ENCODE measurements around the gene MFSD1. TPM values are rescaled to one million over a fixed set of nuclear protein-coding genes. Genes with fewer than 3 reads are reported as not detected.

MFSD1 gene
- total and polyA plus RNA-seq, 2 of the 8 experiments (the other 6 are each of a cell fraction or from before 2014, with no cell fraction given), result 9.3 to 11.5 TPM

- Histone ChIP-seq H4K91ac (replicated peaks; ENCODE audit: insufficient read length, low read length) (no peak overlapping the region), H3K23me2 (ENCODE audit: low read depth, low read length) (no peaks in the 10 kb centered on the region), H3K23ac (ENCODE audit: insufficient read length) (no peak overlapping the region), H2BK15ac (ENCODE audit: low read length) (no peak overlapping the region), H2BK20ac (ENCODE audit: low read length) (no peak overlapping the region), H3K4ac (replicated peaks; ENCODE audit: insufficient read length, low read depth, low read length) (no peak overlapping the region), H3K14ac (ENCODE audit: insufficient read length) (no peak overlapping the region), H3K27ac (ENCODE audit: low read depth, low read length) (no peak overlapping the region), H4K5ac (ENCODE audit: insufficient read length, low read depth, low read length) (no peak overlapping the region), H3K4me3 (ENCODE audit: extremely low read depth in 1 of 4, insufficient read depth in 2 of 4, low read depth in 3 of 4, low read length in 4 of 4) (no peak overlapping the region), H3K18ac (ENCODE audit: extremely low read depth, low read length) (no peak overlapping the region), H3K4me2 (ENCODE audit: insufficient read depth in 1 of 2, low read depth in 2 of 2, low read length in 2 of 2) (no peak overlapping the region), H3K4me1 (replicated peaks in 1 of 4; ENCODE audit: control insufficient read depth in 3 of 4, insufficient read depth in 4 of 4, low read length in 3 of 4) (peaks cover 3 to 7% (median 7%) of the 10 kb centered on the region in 4 experiments; a peak in 4 of 7 replicates), H3K36me3 (ENCODE audit: control insufficient read depth in 2 of 4, insufficient read depth in 4 of 4, low read length in 3 of 4) (no peaks in the 10 kb centered on the region), H3K79me1 (ENCODE audit: low read depth, low read length) (no peaks in the 10 kb centered on the region), H2AK5ac (ENCODE audit: low read depth, low read length) (no peak overlapping the region), H3K56ac (replicated peaks; ENCODE audit: insufficient read length, low read depth, low read length) (no peak overlapping the region), H2BK120ac (replicated peaks; ENCODE audit: low read depth, low read length) (no peak overlapping the region), H3K79me2 (ENCODE audit: control insufficient read depth in 1 of 2, insufficient read depth in 2 of 2, low read length in 2 of 2) (no peaks in the 10 kb centered on the region), H2BK5ac (ENCODE audit: low read depth, low read length) (no peak overlapping the region), H3K27me3 (replicated peaks in 1 of 4; ENCODE audit: control insufficient read depth in 3 of 4, extremely low read depth in 1 of 4, insufficient read depth in 3 of 4, low read length in 3 of 4) (no peaks in the 10 kb centered on the region), H3K9ac (replicated peaks in 1 of 4; ENCODE audit: extremely low read depth in 1 of 4, low read depth in 3 of 4, low read length in 3 of 4) (no peak overlapping the region), H3K9me3 (ENCODE audit: insufficient read depth in 2 of 2, low read depth in 1 of 2, low read length in 1 of 2) (no peaks in the 10 kb centered on the region), H2AFZ (ENCODE audit: low read length) (no peak overlapping the region), H4K8ac (ENCODE audit: extremely low read depth, insufficient read depth, low read length) (no peak overlapping the region), H2BK12ac (ENCODE audit: low read depth, low read length) (no peak overlapping the region), H4K20me1 (replicated peaks in 1 of 2; ENCODE audit: control insufficient read depth in 1 of 2, insufficient read depth in 2 of 2, low read length in 2 of 2) (no peaks in the 10 kb centered on the region)
- WGBS, 2 experiments (ENCODE audit: extremely low coverage in 1 of 2, insufficient coverage in 1 of 2, insufficient read length in 1 of 2, insufficient replicate concordance in 2 of 2, low coverage in 1 of 2, low lambda C conversion rate in 2 of 2, missing lambda C conversion rate in 1 of 2), result 72% methylated on average over 1 of the region's 1 CpG; no CpG with 5 or more reads in 1 of the 2 experiments
- DNase-seq (ENCODE audit: low read depth in 1 of 2, low spot score in 2 of 2) (no peak), FAIRE-seq (no peak)
- ChIA-PET CTCF (ENCODE audit: partially characterized antibody) (interaction anchor here (1.8 to 3.7 kb wide), 3 partner anchors 11 to 39 kb away, joined by 4 to 21 read pairs (median 6); no protein-coding TSS in a partner anchor), POLR2A (ENCODE audit: partially characterized antibody) (interaction anchor here (0.8 kb wide), 1 partner anchor 11 kb away, joined by 3 read pairs; no protein-coding TSS in a partner anchor)
- no peak for TF ChIP-seq HDAC2 (IDR thresholded peaks at IDR 0.05; ENCODE audit: borderline replicate concordance in 1 of 2, low read depth in 2 of 2, low read length in 2 of 2)
- TF ChIP-seq YY1 (IDR thresholded peaks at IDR 0.05; ENCODE audit: low read depth, low read length), result no peak
- no peak for TF ChIP-seq ATF2 (IDR thresholded peaks at IDR 0.05; ENCODE audit: low read length)
- TF ChIP-seq JUN (IDR thresholded peaks at IDR 0.05; ENCODE audit: low read depth, low read length), result no peak
- TF ChIP-seq FOSL1 (IDR thresholded peaks at IDR 0.05; ENCODE audit: insufficient read depth, low read depth, low read length), result no peak
- TF ChIP-seq MAFK (IDR thresholded peaks at IDR 0.05; ENCODE audit: low read depth, low read length), result no peak
- TF ChIP-seq BCL11A (IDR thresholded peaks at IDR 0.05; ENCODE audit: low read depth in 2 of 2, low read length in 2 of 2), result no peak
- TF ChIP-seq USF2 (IDR thresholded peaks at IDR 0.05; ENCODE audit: low read length), result no peak
- TF ChIP-seq SIRT6 (IDR thresholded peaks at IDR 0.05; ENCODE audit: low read length), result no peak
- TF ChIP-seq SUZ12 (IDR thresholded peaks at IDR 0.05; ENCODE audit: low read length), result no peak
These were observed 35.5 kb upstream of the MFSD1 start for GRCh38 chr3:158766364-158766763.

All from H1 (cell line).